Measurements from ENCODE around the gene SF3A2.

GRCh38 chr19:2223959-2224358 is 12.7 kb upstream of the SF3A2 start:
- no peak for TF ChIP-seq CTCF (conservative IDR thresholded peaks at IDR 0.05; ENCODE audit: low read length)
- TF ChIP-seq EZH2phosphoT487 (IDR thresholded peaks at IDR 0.05; ENCODE audit: borderline replicate concordance, low read depth, low read length) = no peak

Measured in OCI-LY7 (cell line).